Posterior cingulate gyrus (tissue), 11 donors: ENCODE results near the gene PPIL1.
"Not testable (repeated sequence)": the region's sequence is repeated elsewhere in the genome, so short reads cannot be mapped to it uniquely, and the experiment has no call there.

ENCODE experiments used
- DNase-seq, 10 donors: peaks; one replicate each; pipeline versions ENCODE4 v3.0.0 to v3.0.0-alpha.2; 2020 to 2021; ENCODE audit warnings: mixed read lengths in 3 of 10
- intact Hi-C: fragments of 100-400 bp; cut with DNase I; formaldehyde crosslinking; loops from one replicate; pipeline ENCODE4 v1.15.1; 2023

PPIL1 gene

GRCh38 chr6:36874443-36875249 is at the start of gene PPIL1:
TSS of gene PPIL1 (minus strand) at chr6:36874803. CDS start at chr6:36874772, 31 bp downstream.
- intact Hi-C loops = no loop called here

GRCh38 chr6:36924131-36924530 is 49.5 kb upstream of the PPIL1 start:
- peak in 1 of 10 donors; percentile 76 for DNase-seq
- intact Hi-C loops = no loop called here

More at GRCh38 chr6:36874443-36875249, at the start of gene PPIL1:
- peak; percentile 67 to 96 (median 75) for DNase-seq

- intact Hi-C loops = no loop called here
- no peak for DNase-seq
These were observed 45.9 kb upstream of the PPIL1 start for GRCh38 chr6:36920546-36920945.

GRCh38 chr6:36920049-36920448 is 45.4 kb upstream of the PPIL1 start:
- intact Hi-C loops = no loop called here
- DNase-seq = no peak

GRCh38 chr6:36917541-36918193 is 43.1 kb upstream of the PPIL1 start:
- intact Hi-C loops = no loop called here
- peak in 1 of 10 donors; percentile 28 for DNase-seq

GRCh38 chr6:36916126-36916525 is 41.5 kb upstream of the PPIL1 start:
- intact Hi-C loops = no loop called here
- no peak for DNase-seq

GRCh38 chr6:36915599-36915998 is 41.0 kb upstream of the PPIL1 start:
- intact Hi-C loops = no loop called here
- no peak for DNase-seq

- intact Hi-C loops = no loop called here
- peak in 2 of 10 donors; percentile 32 to 38 for DNase-seq
These were observed 39.7 kb upstream of the PPIL1 start for GRCh38 chr6:36914227-36914794.

- intact Hi-C loops = no loop called here
These were observed 38.5 kb upstream of the PPIL1 start for GRCh38 chr6:36913082-36913481.

GRCh38 chr6:36912586-36912985 is 38.0 kb upstream of the PPIL1 start:
- no peak for DNase-seq
- intact Hi-C loops = no loop called here

More at GRCh38 chr6:36913082-36913481, 38.5 kb upstream of the PPIL1 start:
- DNase-seq = no peak

- intact Hi-C loops = no loop called here
- no peak for DNase-seq
These were observed 37.4 kb upstream of the PPIL1 start for GRCh38 chr6:36912030-36912454.

GRCh38 chr6:36908747-36909146 is 34.1 kb upstream of the PPIL1 start:
- DNase-seq = no peak
- intact Hi-C loops = no loop called here

- peak in 2 of 10 donors; percentile 34 to 35 for DNase-seq
- intact Hi-C loops = no loop called here
These were observed 33.2 kb upstream of the PPIL1 start for GRCh38 chr6:36907781-36908180.

GRCh38 chr6:36906539-36907325 is 32.1 kb upstream of the PPIL1 start:
- peak in 4 of 10 donors; percentile 20 to 66 (median 48) for DNase-seq
- intact Hi-C loops = no loop called here

GRCh38 chr6:36904851-36905393 is 30.3 kb upstream of the PPIL1 start:
- peak in 1 of 10 donors; percentile 29 for DNase-seq
- intact Hi-C loops = no loop called here

- DNase-seq = no peak
- intact Hi-C loops = no loop called here
These were observed 29.5 kb upstream of the PPIL1 start for GRCh38 chr6:36904114-36904513.

GRCh38 chr6:36897609-36898008 is 23.0 kb upstream of the PPIL1 start:
- intact Hi-C loops = no loop called here
- DNase-seq = peak in 1 of 10 donors; percentile 35

GRCh38 chr6:36893976-36894932 is 19.7 kb upstream of the PPIL1 start:
- no peak for DNase-seq
- intact Hi-C loops = no loop called here

- DNase-seq, intact Hi-C loops: not testable (repeated sequence)
These were observed 16.6 kb upstream of the PPIL1 start for GRCh38 chr6:36891153-36891552.
